ENCODE data around the gene LITAF.
"Not testable (repeated sequence)": the region's sequence is repeated elsewhere in the genome, so short reads cannot be mapped to it uniquely, and the experiment has no call there.

The LITAF gene

DNA sequence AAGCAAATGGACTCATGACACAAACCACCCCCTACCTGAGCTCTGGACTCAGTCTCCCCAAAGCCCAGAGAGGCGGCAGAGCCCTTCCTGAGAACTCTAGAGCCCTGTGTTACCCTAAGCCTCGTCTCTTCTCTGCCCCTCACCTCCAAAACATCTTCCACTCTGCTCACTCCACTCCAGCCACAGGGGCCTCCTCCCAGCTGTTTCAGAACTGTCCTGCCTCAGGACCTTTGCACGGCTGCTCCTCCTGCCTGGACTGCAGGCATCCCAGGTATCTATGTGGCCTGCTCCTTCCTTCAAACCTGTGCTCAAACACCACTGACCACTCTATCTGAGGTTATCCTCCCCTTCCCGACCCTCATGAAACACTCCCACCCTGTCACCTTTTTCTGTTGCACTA is 12.9 kb upstream of the LITAF start:
- no peak for DNase-seq (ENCODE audit: low read depth in 2 of 2)

DNA sequence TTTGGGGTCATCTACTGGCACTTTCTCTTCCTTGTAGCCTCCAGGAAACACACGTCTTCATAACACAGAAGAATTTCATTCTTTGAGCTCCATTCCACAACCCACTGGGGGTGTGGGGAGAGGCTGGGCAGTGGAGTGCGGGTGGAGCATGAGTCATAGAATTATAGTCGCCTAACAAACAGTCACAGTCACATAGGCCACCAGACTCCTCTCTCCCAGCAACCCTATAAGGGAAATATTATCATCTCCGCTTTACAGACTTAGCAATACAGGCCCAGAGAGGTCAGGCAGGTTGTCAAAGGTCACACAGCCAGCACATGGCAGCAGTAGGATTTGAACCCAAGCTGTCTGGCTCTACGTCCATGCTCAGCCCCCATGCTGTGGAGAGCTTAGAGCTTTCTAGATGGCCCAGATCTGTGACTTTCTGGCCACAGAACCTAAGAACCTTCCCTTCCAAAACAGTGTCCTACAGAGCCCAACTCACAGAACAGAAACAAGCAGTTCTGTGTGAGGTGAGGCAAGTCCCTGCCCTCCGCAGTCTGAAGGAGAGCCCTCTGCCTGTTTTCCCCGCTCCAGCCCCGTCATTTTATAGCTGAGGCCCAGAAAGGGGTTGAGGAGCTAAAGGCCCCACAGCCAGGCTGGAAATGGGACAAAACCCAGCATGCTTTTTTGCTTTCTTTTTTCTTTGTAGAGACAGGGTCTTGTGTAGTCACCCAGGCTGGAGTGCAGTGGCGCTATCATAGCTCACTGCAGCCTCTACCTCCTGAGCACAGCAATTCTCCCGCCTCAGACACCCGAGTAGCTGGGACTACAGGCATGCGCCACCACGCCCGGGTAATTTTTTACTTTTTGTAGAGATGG is 10.7 kb upstream of the LITAF start:
- no peak for DNase-seq (ENCODE audit: low read depth in 2 of 2)

DNA sequence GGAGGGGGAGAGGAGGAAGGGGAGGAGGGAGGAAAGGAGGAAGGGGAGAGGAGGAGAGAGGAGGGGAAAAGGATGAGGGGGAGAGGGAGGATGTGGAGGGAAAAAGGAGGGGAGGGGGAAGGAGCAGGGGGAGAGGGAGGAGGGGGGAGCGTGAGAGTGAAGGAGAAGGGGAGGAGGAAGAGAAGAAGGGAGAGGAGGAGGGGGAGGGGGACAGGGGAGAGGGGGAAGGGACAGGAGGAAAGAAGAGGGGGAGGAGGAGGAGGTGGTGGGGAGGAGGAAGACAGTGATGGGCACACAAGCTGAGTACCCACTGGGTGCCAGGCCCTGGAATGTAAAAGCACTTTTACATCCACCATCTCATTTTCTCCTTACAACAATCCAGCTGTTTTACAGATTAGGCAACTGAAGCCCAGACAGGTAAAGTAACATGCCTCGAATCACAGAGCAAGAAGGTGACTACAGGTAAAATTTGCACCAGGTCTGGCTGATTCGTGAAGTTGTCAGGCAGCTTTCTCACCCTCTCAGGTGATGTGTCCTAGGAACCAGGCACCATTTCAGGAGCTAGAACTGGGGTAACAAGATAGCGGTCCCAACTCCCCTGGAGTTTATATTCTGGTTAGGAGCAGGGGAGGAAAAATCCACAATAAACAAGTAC is 10.0 kb upstream of the LITAF start:
- DNase-seq (ENCODE audit: low read depth in 2 of 2) = no peak

DNA sequence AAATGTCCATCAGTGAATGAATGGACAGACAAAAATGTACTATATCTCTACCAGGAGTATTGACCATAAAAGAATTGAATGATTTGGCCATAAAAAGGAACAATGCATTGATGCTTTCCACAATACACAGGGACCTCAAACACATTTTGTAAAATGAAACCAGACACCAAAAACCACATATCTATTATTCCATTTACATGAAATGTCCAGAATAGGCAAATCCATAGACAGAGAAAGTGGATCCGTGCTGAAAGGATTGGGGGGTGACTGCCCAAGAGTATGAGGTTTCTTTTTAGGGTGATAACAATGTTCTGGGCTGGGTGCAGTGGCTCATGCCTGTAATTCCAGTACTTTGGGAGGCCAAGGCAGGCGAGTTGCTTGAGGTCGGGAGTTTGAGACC is 6.9 kb upstream of the LITAF start:
- no peak for DNase-seq (ENCODE audit: low read depth in 2 of 2)

DNA sequence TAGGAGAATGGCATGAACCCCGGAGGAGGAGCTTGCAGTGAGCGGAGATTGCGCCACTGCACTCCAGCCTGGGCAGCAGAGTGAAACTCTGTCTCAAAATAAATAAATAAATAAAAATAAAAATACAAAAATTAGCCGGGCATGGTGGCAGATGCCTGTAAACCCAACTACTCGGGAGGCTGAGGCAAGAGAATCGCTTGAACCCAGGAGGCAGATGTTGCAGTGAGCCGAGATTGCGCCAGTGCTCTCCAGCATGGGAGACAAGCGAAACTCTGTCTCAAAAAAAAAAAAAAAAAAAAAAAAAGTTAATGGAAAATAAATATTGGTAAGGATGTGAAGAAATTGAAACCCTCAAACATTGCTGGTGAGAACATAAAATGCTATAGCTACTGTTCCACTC is 6.4 kb upstream of the LITAF start:
- not testable (repeated sequence) for DNase-seq (ENCODE audit: low read depth in 2 of 2)

DNA sequence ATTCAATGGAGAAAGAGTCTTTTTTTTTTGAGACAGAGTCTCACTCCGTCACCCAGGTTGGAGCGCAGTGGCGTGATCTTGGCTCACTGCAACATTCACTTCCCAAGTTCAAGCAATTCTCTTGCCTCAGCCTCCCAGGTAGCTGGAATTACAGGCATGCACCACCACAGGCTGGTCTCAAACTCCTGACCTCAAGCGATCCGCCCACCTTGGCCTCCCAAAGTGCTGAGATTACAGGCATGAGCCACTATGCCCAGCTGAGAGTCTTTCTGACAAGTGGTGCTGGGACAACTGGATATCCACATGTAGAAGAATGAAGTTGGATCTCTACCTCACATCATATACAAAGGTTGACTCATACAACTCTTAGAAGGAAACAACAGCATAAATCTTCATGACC is 4.9 kb upstream of the LITAF start:
- DNase-seq (ENCODE audit: low read depth in 2 of 2) = not testable (repeated sequence)

DNA sequence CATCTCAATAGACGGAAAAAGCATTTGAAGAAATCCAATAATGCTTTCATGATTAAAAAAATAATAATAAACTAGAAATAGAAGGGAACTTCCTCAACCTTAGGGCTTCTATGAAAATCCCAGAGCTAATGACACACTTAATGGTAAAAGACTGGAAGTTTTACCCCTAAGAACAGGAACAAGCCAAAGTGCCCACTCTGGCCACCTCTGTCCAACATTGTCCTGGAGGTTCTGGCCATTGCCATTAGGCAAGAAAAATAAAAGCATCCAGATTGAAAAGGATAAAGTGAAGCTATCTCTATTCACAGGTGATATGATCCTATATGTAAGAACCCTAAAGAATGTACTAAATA is 2.5 kb upstream of the LITAF start:
- no peak for DNase-seq (ENCODE audit: low read depth in 2 of 2)

DNA sequence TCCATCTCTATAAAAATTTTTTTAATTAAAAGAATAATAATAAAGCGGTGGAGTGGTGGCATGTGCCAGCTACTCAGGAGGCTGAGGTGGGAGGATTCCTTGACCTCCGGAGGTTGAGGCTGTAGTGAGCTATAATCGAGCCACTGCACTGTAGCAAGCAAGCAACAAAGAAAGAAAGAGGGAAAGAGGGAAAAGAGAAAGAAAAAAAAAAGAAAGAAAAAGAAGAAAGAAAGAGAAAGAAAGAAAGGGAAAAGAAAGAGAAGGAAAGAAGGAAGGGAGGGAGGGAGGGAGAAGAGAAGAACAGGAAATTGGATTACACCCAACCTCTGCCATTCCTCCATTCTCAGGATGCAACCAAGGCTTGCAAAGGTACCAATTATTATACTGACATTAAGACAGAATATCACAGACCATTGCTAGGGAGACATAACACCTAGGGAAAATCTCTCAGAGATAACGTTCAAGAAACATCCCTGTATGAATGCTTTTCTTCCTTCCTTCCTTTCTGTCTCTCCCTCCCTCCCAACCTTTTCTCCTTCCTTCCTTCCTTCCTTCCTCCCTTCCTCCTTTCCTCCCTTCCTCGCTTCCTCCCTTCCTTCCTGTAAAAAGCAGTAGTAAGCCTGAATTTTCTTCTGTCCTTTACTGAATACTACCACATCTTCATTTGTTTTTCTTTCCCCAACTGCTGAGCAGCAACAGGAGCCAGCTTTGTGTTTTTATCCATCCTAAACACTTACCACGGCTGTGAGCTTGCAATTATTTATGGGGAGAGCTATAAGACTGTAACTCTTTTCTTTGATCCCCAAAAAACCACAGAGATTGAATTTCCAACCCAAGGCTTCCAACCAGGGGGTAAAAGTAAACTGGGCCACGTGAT is 1.8 kb upstream of the LITAF start:
- DNase-seq (ENCODE audit: low read depth in 2 of 2) = no peak

DNA sequence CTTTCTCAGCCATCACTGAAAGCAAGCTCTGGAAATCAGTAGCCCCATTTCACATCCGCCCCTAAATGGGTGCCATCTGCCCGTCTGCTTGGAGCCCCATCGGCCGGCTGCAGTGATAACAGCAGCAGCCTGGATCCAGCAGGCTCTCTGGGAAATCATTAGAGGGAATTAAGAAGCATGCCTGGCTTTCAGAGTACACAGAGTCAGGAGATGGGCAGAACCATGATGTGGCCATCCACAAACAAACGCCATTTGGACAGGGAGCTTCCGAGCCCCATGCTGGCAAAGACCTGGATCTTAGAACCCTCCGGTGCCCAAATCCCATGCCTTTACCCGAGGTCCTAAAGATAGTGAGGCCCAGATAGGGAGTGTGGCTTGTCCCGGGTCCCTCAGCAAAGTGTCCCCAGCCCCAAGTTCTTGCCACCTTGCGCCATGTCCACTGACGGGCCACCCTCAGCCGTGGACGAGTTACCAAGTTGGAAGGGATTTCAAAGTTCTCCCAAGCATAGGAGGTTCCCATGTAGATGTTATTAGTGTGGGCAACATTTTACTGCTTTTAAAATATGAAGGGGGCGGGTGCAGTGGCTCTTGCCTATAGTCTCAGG is 1.0 kb upstream of the LITAF start:
- no peak for DNase-seq (ENCODE audit: low read depth in 2 of 2)

DNA sequence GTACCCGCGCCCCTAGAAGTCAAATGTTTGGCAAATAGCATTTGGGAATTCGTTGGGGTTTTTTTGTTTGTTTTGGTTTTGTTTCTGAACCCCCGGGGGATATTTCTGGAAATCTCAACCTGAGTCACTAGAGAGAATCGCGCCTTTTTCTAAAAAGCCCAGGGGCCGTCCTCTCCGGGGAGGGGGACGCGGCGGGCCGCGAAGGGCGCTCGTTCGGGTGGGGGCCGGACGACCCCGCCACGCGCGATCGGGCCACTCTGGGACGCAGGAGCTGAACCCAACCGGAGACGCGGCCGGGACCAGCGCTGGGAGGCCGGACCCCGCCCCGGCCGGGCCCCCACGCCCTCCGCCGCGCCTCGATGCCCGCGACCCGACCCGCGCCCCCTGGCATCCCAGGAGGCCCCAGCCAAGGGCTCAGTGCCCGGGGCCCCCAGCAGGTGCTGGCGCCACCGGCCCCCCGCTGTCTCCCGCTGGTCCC is 302 bp downstream of the LITAF start:
- DNase-seq (ENCODE audit: low read depth in 2 of 2) = no peak

DNA sequence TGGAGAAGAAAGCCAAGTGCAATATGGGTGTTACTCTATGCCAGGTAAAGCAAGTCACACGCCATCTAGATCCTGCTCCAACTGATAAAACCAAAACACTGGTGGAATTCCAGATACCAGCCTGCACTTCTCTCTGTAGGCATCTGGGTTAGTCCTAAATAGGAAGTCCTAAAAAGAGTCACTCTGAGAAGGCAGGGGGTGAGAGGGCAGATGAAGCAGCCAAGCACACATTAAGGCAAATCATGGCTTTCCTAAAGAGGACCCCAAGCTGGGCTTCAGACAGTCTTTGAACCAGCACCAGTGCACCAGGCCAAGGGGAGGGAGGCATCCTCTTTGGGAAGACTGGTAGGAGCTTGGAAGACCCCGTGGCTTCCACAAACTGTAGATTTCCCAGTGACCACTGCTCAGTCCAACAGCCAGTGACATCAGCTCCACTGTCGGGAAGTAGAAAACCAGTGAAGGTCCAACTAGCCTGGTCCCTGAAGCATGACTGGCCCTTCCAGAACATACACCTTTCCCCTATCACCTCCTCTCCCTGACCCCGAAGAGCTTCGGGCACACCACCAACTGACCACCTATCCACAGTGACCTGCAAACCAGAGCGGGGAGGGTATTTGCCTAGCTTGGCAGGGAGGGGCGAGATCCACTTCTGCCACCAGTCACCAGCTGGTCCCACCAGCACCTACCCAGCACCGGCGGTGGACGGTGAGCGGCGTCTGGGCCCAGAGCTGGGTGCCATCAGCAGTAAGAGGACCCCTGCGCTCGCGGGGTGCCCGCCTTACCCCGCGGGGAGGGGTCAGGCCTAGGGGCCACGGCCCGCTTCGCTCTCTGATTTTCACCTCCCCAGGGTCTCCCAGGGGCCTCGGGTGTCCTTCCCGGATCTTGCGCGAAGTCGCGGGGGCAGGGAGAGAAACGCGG is 1.0 kb downstream of the LITAF start:
- DNase-seq (ENCODE audit: low read depth in 2 of 2) = peak in 1 of 2 donors; percentile 24

DNA sequence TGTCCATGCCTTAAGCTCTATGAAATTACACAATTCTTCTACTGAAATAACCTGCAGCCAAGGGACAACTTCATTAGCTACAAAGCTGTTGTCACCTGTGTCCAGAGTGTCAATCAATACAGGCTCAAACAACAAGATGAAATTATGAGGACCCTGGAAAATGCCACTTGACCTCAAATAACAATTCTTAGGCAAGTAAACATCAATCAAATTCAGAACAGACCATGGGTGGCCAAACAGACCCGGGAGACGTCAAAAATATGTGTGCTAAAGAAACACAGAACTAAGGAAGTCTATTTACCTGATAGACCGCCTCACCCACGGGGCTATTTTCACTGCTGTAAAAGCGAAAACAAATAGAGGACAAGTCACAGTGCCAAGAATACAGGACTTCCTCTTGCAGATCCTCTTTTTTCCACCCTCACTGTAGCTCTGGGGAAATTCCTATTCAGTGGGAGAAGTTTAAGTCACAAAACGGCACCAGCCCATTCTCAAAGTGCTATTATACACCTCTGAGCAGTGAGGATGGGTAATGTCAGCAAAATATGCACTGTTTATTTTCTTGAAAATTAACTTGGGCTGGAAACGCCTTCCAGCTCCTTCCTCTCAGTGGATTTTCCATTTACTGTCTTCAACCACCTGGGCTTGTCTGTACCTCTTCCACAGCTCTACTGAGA is 2.7 kb downstream of the LITAF start:
- DNase-seq (ENCODE audit: low read depth in 2 of 2) = no peak

DNA sequence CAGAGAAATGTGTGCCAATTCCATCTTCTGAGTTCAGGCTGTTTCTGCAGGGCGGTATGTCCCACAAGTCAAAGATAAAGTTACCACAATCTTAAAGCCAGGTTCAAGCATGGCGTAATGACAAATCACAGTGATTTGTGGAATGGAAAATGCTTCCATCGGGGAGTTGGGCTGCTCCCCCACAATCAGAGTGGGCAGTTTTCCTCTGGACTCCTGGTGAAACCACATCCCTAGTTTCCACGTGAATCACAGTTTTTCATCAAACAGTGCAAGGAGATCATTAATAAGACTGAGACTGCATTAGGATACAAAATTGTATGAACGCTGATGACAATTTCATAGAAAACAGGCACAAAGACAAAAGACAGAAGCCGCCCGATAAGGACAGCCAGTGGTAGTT is 3.6 kb downstream of the LITAF start:
- no peak for DNase-seq (ENCODE audit: low read depth in 2 of 2)

DNA sequence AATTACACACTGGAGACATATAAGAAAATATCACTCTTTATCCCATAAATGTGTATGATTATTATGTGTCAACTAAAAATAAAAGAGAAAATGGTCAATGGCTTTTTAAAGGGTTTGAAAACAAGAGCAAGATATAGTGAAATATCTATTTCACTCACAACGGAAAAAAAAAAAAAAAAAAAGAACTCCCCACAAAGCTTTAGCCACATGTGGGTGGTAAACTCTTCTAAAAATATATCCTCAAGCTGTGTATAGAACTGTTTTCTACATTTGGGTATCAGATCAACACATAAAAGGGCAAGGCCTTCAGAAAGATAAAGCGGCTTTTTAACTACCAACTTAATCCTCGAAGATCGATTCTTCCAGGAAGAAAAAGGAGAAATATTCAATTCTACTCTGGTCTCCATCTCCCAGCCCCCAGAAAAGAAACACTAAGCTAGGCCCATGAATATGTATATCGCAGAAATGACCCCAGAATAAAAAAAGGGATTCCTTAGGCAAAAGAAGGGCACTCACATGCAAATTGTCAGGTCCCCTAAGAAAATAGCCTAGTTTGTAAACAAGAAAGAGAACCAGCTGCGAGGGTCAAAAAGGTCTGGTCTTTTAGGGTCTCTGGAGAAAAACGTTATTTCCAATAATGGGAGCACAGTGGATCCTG is 4.4 kb downstream of the LITAF start:
- no peak for DNase-seq (ENCODE audit: low read depth in 2 of 2)

DNA sequence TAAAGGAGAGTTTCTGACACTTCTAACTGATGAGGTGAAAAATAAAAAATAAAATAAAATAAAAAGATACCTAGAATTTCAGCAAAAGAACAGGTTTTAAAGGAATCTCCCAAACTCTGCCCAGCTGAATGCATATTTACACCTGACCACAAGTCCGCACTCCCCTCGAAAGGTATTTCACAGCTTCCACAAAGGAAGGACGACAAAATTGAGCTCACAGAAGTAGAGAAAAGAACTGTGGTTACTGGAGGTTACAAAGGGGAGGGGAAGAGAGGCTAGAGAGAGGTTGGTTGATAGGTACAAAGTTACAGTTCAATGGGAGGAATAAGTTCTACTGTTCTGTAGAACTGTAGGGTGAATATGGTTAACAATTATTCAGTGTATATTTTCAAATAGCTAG is 5.0 kb downstream of the LITAF start:
- DNase-seq (ENCODE audit: low read depth in 2 of 2) = no peak

DNA sequence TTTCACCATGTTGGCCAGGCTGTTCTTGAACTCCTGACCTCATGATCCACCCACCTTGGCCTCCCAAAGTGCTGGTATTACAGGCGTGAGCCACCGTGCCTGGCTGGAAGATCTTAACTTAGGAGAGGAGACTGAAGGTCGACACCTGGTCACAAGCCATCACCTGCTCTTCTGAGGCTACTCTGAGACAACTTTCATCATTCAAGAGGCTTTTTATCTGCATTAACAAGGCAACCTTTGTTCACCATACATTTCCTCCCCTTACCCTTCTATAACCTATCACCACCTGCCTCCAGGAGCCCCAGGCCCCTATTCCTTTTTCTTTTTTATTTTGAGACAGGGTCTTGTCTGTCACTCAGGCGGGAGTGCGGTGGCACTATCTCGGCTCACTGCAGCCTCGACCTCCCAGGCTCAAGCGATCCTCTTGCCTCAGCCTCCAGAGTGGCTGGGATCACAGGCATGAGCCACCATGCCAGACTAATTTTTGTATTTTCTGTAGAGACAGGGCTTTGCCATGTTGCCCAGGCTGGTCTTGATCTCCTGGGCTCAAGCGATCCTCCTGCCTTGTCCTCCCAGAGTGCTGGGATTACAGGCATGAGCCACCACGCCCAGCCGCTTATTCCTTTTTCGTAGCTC is 6.2 kb downstream of the LITAF start:
- no peak for DNase-seq (ENCODE audit: low read depth in 2 of 2)

DNA sequence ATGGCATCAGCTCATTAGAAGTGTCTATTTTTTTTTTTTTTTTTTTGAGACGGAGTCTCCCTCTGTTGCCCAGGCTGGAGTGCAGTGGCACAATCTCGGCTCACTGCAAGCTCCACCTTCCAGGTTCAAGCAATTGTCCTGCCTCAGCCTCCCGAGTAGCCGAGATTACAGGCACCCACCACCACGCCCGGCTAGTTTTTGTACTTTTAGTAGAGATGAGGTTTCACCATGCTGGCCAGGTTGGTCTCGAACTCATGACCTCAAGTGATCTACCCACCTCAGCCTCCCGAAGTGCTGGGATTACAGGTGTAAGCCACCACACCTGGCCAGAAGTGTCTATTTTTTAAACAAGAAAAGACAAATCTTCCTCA is 9.4 kb downstream of the LITAF start:
- DNase-seq (ENCODE audit: low read depth in 2 of 2) = not testable (repeated sequence)

DNA sequence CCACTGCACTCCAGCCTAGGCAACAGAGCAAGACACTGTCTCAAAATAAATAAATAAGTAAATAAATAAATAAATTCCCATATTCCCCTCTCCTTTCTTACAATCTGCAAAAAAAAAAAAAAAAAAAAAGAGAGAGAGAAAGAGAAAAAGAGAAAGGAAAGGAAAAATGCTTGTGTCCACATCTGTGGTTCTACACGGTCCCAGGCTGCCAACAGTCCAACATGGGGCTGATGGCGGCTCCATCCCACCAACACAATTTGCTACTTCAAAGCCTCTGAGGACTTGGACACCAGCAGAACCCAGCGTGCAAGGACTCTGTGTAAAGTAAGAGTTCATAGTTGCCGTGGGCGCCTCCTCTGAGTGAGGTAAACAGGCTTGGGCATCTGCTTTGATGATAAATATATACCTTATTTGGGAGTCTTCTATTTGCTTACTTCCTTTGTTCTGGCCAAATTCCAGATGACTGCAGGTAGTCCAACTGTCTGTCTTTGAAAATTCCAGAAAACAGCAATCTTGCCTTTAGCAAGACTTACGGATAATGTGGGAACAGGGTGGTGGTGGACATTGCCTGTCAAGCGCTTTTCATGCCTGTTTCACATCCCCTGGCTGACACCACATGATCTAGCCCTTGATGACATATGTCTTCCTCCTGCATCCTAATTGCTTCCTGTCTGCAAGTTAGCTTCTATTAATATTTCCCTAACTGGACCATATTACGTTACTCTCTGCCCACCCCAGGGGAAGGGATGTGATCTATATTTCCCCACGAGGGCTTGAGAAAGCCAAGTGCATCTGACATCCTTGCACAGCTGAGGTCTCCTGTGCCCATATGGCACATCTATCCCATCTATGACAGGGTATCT is 10.1 kb downstream of the LITAF start:
- DNase-seq (ENCODE audit: low read depth in 2 of 2) = no peak
